GM19193 (cell line): ENCODE data around the gene OLR1.

ENCODE experiments used
- POLR2A ChIP-seq: IDR thresholded peaks from 4 replicates; pipeline ENCODE4 v1.6.1; 2011; ENCODE audit not compliant: insufficient read depth, insufficient read length; ENCODE audit errors: extremely low read depth

Gene OLR1

GRCh38 chr12:10167599-10167998 lies 4.3 kb downstream of the OLR1 start:
- TF ChIP-seq POLR2A = no peak

GRCh38 chr12:10165421-10165820 lies 6.5 kb downstream of the OLR1 start:
- TF ChIP-seq POLR2A = no peak

GRCh38 chr12:10163084-10163483 lies 8.8 kb downstream of the OLR1 start:
- TF ChIP-seq POLR2A = no peak

GRCh38 chr12:10160617-10161385 lies 11.1 kb downstream of the OLR1 start:
- TF ChIP-seq POLR2A = no peak

- no peak for TF ChIP-seq POLR2A
These were observed 12.7 kb downstream of the OLR1 start for GRCh38 chr12:10159280-10159679.

- TF ChIP-seq POLR2A = no peak
These were observed 13.5 kb downstream of the OLR1 start for GRCh38 chr12:10158406-10158805.

- TF ChIP-seq POLR2A = no peak
These were observed 16.0 kb downstream of the OLR1 start for GRCh38 chr12:10155966-10156365.

- no peak for TF ChIP-seq POLR2A
These were observed 17.8 kb downstream of the OLR1 start for GRCh38 chr12:10154145-10154496.

- TF ChIP-seq POLR2A = no peak
These were observed 18.4 kb downstream of the OLR1 start for GRCh38 chr12:10153271-10154144.

- no peak for TF ChIP-seq POLR2A
These were observed 20.3 kb downstream of the OLR1 start for GRCh38 chr12:10151621-10152020.

GRCh38 chr12:10147714-10148403 lies 24.1 kb downstream of the OLR1 start:
- TF ChIP-seq POLR2A = no peak

GRCh38 chr12:10142976-10143589 lies 28.8 kb downstream of the OLR1 start:
- no peak for TF ChIP-seq POLR2A

- TF ChIP-seq POLR2A = no peak
These were observed 31.9 kb downstream of the OLR1 start for GRCh38 chr12:10140001-10140400.

GRCh38 chr12:10136637-10137205 lies 35.2 kb downstream of the OLR1 start:
- TF ChIP-seq POLR2A = no peak

- no peak for TF ChIP-seq POLR2A
These were observed 36.8 kb downstream of the OLR1 start for GRCh38 chr12:10135126-10135525.
